Measurements from ENCODE around the gene GJA3. TPM values are rescaled to one million over a fixed set of nuclear protein-coding genes. Genes with fewer than 3 reads are reported as not detected.

Gene GJA3
- total RNA-seq, result 4.4 TPM

GRCh38 chr13:20160306-20161274 lies at the start of gene GJA3:
Gene GJA3 (minus strand): TSS chr13:20161052. CDS start chr13:20143288, 17,764 bp downstream.

GRCh38 chr13:20192836-20193161 lies 31.9 kb upstream of the GJA3 start, which contains the start of gene GJB2:
Gene GJB2 (minus strand): TSS chr13:20192938. CDS start chr13:20189581, 3,357 bp downstream.

Other genes starting within 250 kb of the GJA3 start
- 177 TPM for gene ZMYM2, start 202.3 kb downstream of the GJA3 start, total RNA-seq
- gene GJB2, start 31.9 kb upstream of the GJA3 start, total RNA-seq, result 2.3 TPM
- gene GJB6, start 71.3 kb upstream of the GJA3 start, total RNA-seq, result 1.2 TPM